COLO668 (cell line): Measurements from ENCODE around the gene KCTD13.
"Not testable (repeated sequence)": the region's sequence is repeated elsewhere in the genome, so short reads cannot be mapped to it uniquely, and the experiment has no call there.

ENCODE experiments used
- DNase-seq: peaks from one replicate; lab custom pipeline; 2025; ENCODE audit not compliant: unreplicated experiment; lab: John Stamatoyannopoulos, UW

The KCTD13 gene, protein sequence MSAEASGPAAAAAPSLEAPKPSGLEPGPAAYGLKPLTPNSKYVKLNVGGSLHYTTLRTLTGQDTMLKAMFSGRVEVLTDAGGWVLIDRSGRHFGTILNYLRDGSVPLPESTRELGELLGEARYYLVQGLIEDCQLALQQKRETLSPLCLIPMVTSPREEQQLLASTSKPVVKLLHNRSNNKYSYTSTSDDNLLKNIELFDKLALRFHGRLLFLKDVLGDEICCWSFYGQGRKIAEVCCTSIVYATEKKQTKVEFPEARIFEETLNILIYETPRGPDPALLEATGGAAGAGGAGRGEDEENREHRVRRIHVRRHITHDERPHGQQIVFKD

DNA sequence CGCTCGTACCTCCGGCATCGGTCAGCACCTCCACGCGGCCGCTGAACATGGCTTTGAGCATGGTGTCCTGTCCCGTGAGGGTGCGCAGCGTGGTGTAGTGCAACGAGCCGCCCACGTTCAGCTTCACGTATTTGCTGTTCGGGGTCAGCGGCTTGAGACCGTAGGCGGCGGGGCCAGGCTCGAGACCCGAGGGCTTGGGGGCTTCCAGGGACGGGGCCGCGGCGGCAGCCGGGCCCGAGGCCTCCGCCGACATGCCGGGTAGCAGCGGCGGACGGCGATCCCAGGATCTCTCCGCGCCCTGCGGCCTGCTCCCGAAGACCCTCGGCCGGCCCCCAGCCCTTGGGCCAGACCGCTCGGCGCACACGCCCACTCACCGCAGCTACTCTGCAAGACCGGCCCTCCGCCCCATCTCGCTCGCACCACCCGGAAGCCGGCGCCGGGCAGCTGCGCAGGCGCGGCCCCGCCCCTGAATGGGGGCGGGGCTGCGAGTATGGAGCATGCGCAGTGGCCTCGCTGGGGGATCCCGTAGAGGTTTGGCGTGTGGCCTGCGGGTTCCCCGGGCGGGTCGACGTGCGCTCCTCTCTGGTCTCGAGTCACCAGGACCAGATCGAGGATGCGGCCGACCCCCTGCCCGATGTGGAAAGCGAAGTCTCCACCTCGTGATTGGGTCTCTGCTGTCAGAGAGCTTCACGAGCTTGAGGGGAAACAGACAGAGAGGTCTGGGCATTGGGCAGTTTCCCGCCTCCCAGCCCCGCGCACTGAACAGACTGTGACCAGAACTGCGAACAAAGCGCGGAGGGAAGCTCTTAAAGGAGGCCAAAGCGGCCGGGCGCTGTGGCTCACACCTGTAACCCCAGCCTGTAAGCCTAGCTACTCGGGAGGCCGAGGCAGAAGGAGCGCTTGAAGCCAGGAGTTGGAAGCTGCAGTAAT lies at the start of gene KCTD13:
KCTD13 (minus strand) TSS at position 446 of the 930 bp plus-strand sequence; CDS start at position 253, 193 bp downstream.
- peak; percentile 87 for DNase-seq

DNA sequence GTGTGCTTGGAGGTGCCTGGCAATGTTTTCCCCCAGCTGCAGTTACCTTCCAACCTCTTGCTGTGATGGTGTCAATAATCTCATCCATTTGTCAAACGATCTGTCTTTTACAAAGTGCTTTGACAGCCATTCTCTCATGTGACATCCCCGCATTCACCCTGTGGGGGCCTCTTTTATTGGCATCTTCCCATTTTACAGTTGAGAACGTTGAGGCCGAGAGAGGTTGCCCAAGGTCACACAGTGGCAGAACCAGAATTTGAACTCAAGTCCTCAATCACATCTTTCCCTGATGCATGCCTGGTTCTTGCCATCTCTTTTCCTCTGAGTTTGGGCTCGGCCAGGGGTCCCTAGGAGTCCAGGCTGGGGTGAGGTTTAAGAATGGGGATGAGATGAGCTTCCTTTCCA lies 49.1 kb upstream of the KCTD13 start:
- no peak for DNase-seq

DNA sequence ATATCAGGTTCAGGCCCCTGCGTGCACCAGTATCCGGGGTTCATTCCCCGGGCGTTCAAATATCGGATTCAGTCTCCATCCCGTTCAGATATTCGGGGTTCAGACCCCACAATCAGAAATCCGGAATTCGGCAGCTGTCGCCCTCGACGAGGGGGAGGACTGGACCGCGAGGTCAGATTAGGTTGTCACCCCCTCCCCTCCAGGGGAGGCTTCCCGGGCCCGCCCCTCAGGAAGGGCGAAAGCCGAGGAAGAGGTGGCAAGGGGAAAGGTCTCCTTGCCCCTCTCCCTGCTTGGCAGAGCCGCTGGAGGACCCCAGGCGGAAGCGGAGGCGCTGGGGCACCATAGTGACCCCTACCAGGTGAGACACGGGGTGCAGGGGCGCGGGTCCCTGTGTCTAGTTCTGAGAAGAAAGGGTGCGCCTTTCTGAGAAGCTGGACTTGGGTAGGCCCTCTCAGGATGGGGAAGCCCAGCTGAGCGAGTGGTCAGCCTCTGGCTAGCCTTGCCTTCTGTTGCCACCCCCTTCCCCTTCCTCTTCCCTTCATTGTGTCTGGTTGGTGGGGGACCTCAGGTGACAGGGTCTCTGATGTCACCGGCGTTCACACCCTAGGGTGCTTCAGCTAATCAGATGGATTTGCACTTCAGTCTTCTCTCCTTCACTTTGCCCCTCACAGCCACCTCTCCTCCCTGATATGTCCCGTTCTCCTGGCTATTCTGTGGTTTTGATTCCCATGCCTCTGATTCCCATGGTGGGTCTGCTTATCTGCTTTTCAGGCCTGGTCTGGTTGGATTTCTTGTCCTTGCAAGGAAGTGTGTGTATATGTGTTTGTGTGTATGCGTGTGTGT lies 48.5 kb upstream of the KCTD13 start:
- peak; percentile 19 for DNase-seq

DNA sequence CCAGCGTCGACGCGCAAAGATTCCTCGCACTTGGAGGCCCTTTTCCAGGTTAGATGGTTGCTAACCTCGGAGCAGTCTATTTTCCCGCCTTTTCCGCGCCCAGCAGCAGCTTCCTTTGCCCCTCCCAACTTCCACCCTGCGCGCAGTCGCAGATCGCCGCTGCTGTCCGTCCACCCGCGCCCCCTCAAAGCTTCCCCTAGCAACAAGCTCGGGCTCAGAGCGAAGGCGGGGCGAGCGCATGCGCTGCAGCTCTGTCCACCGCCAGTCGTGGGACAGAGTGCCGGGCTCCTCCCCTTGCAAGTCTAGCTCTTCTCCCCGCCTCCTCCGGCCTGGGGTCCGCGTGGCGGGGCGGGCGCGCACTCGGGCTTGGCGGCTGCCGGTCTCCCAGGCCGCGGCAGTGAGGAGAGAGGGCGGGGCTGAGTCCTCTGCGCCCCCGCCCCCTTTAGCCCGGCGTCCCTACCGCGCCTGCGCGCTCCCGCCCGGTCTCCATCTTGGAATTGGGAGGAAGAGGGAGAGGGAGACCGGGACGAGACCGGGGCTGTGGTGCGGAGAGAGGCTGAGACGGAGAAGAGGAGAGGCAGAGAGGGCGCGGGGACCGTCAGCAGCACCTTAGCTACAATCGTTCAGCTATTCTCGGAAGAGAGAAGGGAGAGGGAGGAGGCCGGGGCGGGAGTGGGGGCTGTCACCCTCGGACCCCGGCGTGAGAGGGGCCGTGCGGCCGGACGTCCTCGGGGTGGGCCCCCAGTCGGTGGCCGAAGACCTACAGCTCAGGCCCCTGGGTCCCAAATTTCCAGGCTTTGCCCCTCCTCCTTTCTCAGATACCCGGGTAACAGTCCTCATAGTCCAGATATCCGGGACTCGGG lies 47.6 kb upstream of the KCTD13 start, which contains the start of gene TAOK2:
TAOK2 (plus strand) TSS at position 485 of the 863 bp plus-strand sequence. CDS start 3,905 bp downstream, outside the sequence.
- DNase-seq: peak; percentile 98

DNA sequence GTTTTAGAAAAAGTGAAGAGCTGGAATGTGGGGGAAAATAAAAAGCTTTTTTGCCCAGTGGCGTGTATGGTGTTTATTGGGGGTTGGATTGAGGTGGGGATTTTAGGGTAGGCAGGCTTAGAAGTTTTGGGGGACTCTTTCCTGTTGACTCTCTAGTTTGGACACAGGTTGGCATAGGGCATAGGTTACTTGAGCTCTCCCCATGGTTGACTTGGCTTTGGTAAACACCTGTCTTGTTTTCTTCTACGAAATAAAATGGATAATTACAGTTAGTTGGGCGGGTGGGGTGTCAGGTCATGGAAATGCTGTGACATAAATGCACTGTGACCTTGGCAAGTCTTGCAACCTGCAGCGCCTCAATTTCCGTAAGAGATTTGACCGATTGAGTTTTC lies 47.0 kb upstream of the KCTD13 start:
- no peak for DNase-seq

DNA sequence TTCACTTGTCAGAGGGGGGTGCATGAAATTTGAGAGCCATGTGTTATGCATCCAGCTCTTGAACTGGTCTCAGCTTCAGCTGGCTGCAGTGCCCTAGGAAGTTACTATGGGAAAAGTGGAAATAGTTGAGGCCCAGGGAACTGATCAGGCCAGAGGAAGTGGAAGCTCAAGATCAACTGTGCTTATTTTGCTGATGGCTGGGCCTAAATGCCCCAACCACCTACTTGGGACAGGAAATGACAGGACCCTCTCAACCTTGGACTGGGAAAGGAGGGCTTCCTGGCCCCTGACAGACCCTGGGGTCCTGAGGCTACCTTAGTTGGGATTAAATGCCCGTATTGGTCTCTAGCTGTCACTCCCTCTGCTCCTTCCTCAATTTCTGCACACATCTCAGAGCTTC lies 46.5 kb upstream of the KCTD13 start:
- no peak for DNase-seq

DNA sequence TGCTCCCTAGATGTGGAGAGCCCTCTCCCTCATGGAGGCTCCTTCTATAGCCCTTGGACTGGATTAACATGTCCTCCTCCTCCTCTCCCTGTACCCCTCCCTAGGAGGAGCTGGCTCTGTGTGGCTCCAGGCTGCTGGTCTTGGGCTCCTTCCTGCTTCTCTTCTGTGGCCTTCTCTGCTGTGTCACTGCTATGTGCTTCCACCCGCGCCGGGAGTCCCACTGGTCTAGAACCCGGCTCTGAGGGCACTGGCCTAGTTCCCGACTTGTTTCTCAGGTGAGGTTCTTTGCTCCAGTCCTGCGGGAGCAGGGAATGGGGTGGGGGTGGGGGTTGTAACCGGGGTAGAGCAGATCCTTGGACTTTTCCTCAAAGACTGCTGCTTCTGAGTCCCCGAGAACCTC lies 45.3 kb upstream of the KCTD13 start:
- DNase-seq: no peak

DNA sequence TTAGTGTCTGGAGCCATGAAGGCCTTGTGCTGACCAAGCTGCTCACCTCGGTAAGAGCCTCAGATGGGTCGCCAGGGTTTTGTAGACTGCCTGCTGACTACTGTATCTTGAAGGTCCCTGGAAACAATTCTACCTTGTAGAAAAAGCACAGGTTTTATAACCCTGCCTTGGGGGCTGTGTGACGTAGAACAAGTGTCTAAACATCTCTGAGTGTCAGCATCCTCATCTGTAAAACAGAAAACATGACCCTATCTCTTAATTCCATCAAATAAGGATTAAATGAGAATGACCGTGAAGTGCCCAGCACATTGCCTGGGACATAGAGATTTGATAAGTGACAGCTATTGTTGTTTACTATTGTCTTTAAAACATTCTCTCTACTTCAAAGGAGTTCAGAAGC lies 42.2 kb upstream of the KCTD13 start:
- DNase-seq: no peak

DNA sequence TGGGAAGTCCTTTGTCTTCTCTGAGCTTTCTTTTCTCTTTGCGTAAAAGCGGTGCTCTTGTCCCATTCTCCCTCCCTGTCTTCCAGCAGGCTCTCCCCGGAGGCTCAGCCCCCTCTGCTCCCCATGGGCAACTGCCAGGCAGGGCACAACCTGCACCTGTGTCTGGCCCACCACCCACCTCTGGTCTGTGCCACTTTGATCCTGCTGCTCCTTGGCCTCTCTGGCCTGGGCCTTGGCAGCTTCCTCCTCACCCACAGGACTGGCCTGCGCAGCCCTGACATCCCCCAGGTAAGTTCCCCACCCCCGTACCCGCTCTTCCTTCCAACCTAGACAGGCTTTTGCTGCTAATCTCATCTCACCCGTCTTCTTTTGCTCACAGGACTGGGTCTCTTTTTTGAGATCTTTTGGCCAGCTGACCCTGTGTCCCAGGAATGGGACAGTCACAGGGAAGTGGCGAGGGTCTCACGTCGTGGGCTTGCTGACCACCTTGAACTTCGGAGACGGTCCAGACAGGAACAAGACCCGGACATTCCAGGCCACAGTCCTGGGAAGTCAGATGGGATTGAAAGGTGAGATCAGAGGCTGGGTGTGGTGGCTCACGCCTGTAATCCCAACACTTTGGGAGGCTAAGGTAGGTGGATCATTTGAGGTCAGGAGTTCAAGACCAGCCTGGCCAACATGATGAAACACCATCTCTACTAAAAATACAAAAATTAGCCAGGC lies 37.2 kb upstream of the KCTD13 start:
- DNase-seq: no peak

DNA sequence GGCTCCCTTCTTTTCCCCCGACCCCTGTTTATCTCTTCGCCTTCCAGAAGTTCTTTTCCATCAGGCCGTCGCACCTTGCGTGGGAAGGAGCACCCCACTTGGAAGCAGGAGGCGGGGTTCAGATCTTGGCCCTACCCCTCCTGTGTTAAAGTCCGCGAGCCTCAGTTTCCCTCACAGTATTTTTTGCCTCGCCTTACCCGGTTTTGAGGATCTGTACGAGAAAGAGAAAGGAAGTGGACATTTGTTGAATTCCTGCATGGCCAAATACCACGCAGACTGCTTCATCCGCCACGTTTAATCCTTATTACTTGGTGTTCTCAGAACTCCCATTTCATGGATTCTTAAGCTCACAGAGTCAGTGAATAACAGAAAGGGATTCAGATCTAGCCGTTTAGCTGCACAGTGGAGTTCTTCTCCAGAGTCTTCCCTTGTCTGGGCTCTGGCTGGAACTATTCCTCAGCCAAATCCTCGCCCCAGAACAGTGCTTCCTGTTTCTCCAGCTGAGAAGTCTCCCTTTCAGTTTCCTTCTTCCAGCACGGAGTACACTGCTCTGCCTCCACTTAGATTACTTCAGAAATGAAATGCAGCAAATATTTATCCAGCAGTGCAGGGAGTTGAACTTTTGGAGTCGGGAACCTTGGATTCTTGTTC lies 36.4 kb upstream of the KCTD13 start:
- DNase-seq: no peak

DNA sequence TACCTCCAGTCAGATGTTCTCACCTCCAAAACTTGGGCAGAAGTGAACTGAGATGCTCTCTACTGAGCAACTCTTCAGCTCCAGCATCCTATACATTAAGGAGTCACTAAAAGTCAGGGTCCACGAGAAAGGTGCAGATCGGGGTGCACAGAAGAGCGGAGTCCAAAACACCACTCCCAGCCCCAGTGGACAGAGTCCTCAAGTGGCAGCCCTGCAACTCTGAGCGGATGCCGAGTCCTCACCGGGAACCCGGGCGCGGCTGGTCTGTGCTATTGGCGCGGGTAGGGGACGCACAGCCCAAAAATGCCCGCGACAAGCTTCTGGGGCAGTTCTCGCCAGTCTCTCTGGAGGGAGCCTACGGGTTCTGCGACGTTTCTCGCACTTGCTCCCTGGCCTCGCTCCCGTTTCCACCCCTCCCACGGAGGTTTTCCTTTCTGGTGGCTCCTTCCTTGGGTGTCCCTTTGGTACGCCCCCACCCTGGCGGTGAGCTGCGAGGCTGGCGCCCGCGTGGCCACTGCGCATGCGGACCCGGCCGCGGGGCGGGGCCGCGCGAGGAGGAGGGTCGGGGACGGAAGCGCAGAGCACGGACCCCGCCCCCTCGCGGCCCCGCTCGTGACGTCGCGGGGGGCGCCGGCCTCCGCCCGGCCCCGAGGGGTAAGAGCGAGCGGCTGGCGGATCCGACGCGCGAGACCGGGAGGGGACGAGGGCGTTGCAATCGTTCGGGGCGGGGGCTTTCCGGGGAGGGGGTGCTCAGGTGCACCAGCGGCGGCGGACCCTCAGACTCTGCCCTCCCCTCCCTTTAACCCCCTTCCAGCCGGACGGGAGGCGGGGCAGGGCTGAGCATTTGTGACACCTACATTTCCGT lies 35.7 kb upstream of the KCTD13 start, which contains the start of gene TMEM219:
TMEM219 (plus strand) TSS at position 601 of the 865 bp plus-strand sequence. CDS start 1,065 bp downstream, outside the sequence.
- peak; percentile 94 for DNase-seq

DNA sequence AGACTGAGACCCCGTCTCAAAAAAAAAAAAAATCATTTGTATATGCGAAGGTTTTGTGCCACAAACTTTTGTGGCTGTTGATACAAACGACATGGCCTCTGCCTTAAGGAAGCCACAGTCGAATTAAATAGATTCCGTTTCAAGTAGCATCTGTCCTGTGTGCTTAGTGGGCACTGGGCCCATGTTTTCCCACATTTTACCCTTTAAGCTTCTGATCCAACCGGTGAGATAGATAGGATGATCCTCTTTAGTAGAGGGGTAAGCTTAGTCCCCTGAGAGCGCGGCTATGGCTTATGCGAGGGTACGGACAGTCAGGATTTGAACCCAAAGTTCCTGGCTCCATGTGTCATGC lies 35.1 kb upstream of the KCTD13 start:
- DNase-seq: no peak

DNA sequence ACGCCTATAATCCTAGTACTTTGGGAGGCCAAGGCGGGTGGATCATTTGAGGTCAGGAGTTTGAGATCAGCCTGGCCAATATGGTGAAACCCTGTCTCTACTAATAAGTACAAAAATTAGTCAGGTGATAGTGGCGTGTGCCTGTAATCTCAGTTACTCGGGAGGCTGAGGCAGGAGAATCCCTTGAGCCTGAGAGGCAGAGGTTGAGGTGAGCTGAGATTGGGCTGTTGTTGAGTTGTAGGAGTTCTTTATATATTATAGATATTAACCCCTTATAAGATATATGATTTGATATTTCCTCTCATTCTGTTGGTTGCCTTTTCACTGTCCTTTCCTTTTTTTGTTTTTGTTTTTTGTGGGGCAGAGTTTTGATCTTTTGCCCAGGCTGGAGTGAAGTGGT lies 33.8 kb upstream of the KCTD13 start:
- DNase-seq: not testable (repeated sequence)

DNA sequence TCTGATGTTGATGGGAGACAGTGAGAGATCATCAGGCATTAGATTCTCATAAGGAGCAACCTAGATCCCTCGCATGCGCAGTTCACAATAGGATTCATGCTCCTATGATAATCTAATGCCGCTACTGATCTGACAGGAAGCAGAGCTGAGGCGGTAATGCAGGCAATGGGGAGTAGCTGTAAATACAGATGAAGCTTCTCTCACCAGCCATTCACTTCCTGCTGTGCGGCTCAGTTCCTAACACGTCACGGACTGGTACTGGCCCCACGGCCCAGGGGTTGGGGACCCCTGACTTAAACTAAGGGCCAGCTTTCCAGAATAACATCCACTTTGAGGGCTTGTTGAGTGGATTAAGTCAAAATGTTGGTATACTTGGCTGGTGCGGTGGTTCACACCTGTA lies 33.3 kb upstream of the KCTD13 start:
- DNase-seq: no peak

DNA sequence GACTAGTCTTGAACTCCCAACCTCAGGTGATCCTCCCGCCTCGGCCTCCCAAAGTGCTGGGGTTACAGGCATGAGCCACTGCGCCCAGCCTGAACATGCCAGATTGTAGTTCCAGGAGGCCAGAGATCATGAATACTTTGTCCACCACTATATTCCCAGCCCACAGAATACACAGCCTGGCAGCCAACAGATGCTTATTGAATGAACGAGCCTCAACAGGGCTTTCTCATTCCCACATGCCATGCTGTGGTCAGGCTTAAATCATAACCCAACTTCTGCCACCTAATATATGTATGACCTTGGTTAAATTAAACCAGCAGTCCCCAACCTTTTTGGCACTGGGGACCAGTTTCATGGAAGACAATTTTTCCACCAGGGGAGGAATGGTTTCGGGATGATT lies 32.7 kb upstream of the KCTD13 start:
- DNase-seq: no peak

DNA sequence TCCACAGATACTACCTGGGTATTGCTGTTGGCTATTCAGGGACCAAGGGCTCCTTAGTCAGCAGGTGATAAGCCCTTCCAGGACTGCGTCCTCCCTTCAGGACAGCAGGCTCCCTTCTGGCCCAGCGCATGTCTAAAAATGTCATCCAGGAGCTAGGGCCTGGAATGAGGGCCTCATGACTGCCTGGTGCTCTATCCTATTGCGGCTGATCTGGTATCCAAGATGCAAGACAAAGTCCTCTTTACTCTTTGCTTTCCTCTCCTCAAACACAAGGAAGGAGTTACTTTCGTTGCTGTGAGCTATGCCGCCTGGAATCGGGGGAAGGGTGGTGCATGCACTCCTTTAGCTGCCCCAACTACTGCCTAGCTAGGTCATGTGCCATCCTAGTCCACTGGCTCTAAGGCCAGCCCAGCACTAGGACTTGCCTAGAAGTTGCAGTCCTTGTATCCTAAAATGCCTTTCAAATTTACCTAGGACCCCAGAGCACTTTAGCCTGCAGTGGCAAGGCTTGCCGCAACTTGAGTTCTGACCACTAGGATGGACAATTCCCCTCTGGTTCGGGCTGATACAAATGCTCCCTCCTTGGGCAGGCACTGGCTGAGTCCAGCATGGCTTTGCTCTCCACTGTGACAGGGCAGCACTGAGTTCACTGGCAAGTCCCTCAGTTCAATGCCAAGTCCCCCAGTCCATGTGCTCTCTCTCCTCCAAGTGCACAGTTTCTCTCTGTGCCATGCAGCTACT lies 25.8 kb upstream of the KCTD13 start:
- DNase-seq: no peak

DNA sequence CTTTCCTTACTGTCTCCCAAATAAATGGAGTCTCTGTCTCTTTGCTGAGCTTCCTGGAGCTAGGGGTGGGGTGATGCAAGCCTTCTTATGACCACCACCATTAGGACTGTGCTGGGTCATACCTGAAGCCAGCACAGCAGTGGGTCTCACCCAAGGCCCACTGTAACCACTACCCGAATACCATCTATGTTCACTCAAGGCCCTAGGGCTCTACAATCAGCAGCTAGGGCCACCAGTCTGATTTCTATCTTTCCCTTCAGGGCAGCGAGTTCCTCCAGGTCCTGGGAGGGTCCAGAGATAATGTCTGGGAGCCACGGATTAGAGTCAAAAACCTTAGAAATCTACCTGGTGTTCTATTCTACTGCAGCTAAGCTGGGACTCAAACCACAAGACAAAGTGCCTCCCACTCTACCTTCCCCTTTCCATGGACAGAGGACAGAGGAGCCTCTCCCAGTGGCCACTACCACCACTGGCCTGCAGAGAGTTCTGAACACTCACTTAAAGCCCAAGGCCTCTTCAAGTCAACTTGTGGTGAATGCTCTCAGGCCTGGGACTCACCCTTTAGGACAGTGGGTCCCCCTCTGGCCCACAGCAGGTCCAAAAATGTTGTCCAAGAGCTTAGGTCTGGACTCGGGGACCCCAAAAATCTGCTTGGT lies 24.9 kb upstream of the KCTD13 start:
- no peak for DNase-seq
